Endodermal cell (in vitro differentiated cells): ENCODE measurements around the gene EFNB2. TPM values are rescaled to one million over a fixed set of nuclear protein-coding genes. Genes with fewer than 3 reads are reported as not detected.
A peak's percentile ranks its signal among the peaks of the same experiment; 100 is the strongest.

Source experiments
- DNase-seq: peaks from one replicate; pipeline ENCODE4 v3.0.0-alpha.2; 2017
- H3K27ac ChIP-seq: 2 replicates; pipeline ENCODE4 v1.5.1; 2013; ENCODE audit warnings: mild to moderate bottlenecking, low read depth, low read length, moderate library complexity
- H3K27me3 ChIP-seq: 2 replicates; pipeline ENCODE4 v1.6.1; 2013; ENCODE audit warnings: mild to moderate bottlenecking, low read length, moderate library complexity; ENCODE audit not compliant: insufficient read depth, control insufficient read depth, poor library complexity, severe bottlenecking
- H3K36me3 ChIP-seq: 2 replicates; pipeline ENCODE4 v1.7.0; 2013; ENCODE audit warnings: mild to moderate bottlenecking, low read length, moderate library complexity; ENCODE audit not compliant: control insufficient read depth, insufficient read depth
- H3K4me1 ChIP-seq: one replicate; pipeline ENCODE4 v1.7.0; 2013; ENCODE audit warnings: low read length; ENCODE audit not compliant: control insufficient read depth, insufficient read depth
- H3K4me3 ChIP-seq: 2 replicates; pipeline ENCODE4 v1.5.1; 2013; ENCODE audit warnings: mild to moderate bottlenecking, low read length, moderate library complexity
- H3K9ac ChIP-seq: 2 replicates; pipeline ENCODE4 v1.6.1; 2013; ENCODE audit warnings: mild to moderate bottlenecking, low read length, moderate library complexity; ENCODE audit not compliant: poor library complexity, severe bottlenecking; ENCODE audit errors: extremely low read depth
- H3K9me3 ChIP-seq: 2 replicates; pipeline ENCODE4 v1.6.1; 2013; ENCODE audit warnings: mild to moderate bottlenecking, low read length, moderate library complexity; ENCODE audit not compliant: control insufficient read depth
- H3K27ac Mint-ChIP-seq: 2 replicates; pipeline ENCODE4 v1.8.0; 2020; ENCODE audit warnings: mixed read lengths
- H3K27me3 Mint-ChIP-seq: 2 replicates; pipeline ENCODE4 v1.8.0; 2021; ENCODE audit warnings: mild to moderate bottlenecking, mixed read lengths; ENCODE audit not compliant: insufficient read depth
- H3K36me3 Mint-ChIP-seq: 2 replicates; pipeline ENCODE4 v1.8.0; 2020; ENCODE audit warnings: low read depth, mixed read lengths
- H3K4me1 Mint-ChIP-seq: 2 replicates; pipeline ENCODE4 v1.8.0; 2020; ENCODE audit warnings: mixed read lengths
- H3K4me3 Mint-ChIP-seq: 2 replicates; pipeline ENCODE4 v1.8.0; 2020; ENCODE audit warnings: mild to moderate bottlenecking, moderate library complexity, mixed read lengths
- H3K9me3 Mint-ChIP-seq: 2 replicates; pipeline ENCODE4 v1.8.0; 2020; ENCODE audit warnings: mild to moderate bottlenecking, mixed read lengths
- WGBS, 2 experiments: methylation state at CpG; one replicate each; pipeline versions ENCODE4 v1.1.5 to v1.1.7; 2013; ENCODE audit warnings: missing lambda C conversion rate in 2 of 2, mixed read lengths in 1 of 2; ENCODE audit not compliant: insufficient coverage in 1 of 2, insufficient read length in 1 of 2; 5-methylcytosine and 5-hydroxymethylcytosine counted together
- total RNA-seq, 2 donors: library from RNA; stranded (reverse); fragmentation: NEBNext Ultra II Directional in 1 of 2; extraction: Animal tissue kit (Norgen Biotek cat#: 25700) in 1 of 2; gene quantifications; 2 replicates in 1 of 2; 3 replicates in 1 of 2; pipeline ENCODE4 v1.2.1, GENCODE V29; 2021
- TF ChIP-seq, protein P1 (sequence below): fragments of 200-600 bp; sonication (generic); conservative IDR thresholded peaks from 2 replicates; pipeline ENCODE4 v1.5.0; 2021; ENCODE audit warnings: antibody characterized with exemption, mild to moderate bottlenecking

The EFNB2 gene
- total RNA-seq, 2 donors from 2014 or later, result 0.84 to 3.1 TPM

GRCh38 chr13:106561551-106562170 lies 26.2 kb upstream of the EFNB2 start:
- H3K36me3 ChIP-seq, result peaks cover 28% of the 10 kb centered on the region
- H3K4me1 ChIP-seq, result no peaks in the 10 kb centered on the region
- peaks cover 29% of the 10 kb centered on the region for H3K36me3 Mint-ChIP-seq
- peak overlapping the region; percentile 3 for H3K27ac ChIP-seq
- H3K4me3 Mint-ChIP-seq, result no peak overlapping the region
- H3K9me3 Mint-ChIP-seq, result no peaks in the 10 kb centered on the region
- TF ChIP-seq, protein P1, sequence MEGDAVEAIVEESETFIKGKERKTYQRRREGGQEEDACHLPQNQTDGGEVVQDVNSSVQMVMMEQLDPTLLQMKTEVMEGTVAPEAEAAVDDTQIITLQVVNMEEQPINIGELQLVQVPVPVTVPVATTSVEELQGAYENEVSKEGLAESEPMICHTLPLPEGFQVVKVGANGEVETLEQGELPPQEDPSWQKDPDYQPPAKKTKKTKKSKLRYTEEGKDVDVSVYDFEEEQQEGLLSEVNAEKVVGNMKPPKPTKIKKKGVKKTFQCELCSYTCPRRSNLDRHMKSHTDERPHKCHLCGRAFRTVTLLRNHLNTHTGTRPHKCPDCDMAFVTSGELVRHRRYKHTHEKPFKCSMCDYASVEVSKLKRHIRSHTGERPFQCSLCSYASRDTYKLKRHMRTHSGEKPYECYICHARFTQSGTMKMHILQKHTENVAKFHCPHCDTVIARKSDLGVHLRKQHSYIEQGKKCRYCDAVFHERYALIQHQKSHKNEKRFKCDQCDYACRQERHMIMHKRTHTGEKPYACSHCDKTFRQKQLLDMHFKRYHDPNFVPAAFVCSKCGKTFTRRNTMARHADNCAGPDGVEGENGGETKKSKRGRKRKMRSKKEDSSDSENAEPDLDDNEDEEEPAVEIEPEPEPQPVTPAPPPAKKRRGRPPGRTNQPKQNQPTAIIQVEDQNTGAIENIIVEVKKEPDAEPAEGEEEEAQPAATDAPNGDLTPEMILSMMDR, result no peak
- peak overlapping the region; percentile 24 for H3K4me3 ChIP-seq
- 62 to 79% methylated on average over 4 to 6 of the region's 6 CpGs for WGBS, 2 experiments
- no peaks in the 10 kb centered on the region for H3K27me3 ChIP-seq
- no peaks in the 10 kb centered on the region for H3K9me3 ChIP-seq
- peaks cover 49% of the 10 kb centered on the region for H3K4me1 Mint-ChIP-seq
- no peak overlapping the region for H3K27ac Mint-ChIP-seq
- no peak for DNase-seq
- H3K9ac ChIP-seq, result no peak overlapping the region
- no peaks in the 10 kb centered on the region for H3K27me3 Mint-ChIP-seq

DNA sequence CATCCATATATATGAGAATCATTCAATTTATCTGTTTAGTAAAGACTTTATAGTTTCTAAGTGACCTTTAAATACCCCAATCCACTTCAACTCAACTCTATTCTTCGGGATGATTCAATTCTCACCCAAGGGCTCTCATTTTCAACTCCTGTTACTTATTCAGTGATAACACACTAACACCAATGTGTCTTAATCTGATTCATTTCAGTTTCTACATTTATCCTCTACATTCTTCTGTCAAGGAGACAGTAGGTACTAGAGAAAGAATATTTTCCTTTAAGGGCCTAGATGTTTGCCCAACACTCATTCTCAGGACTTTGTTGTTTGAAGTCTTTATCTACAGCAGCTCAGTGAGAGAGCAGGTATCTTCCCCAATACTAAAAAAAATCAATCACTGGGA lies 25.4 kb upstream of the EFNB2 start:
- H3K27me3 Mint-ChIP-seq, result no peaks in the 10 kb centered on the region
- no peak overlapping the region for H3K4me3 Mint-ChIP-seq
- no peaks in the 10 kb centered on the region for H3K4me1 ChIP-seq
- 92 to 93% methylated on average over 1 of the region's 1 CpG for WGBS, 2 experiments
- peaks cover 37% of the 10 kb centered on the region for H3K36me3 ChIP-seq
- H3K27ac ChIP-seq, result no peak overlapping the region
- no peak overlapping the region for H3K27ac Mint-ChIP-seq
- TF ChIP-seq, protein P1, result no peak
- H3K9me3 ChIP-seq, result no peaks in the 10 kb centered on the region
- DNase-seq, result no peak
- no peaks in the 10 kb centered on the region for H3K9me3 Mint-ChIP-seq
- H3K36me3 Mint-ChIP-seq, result peaks cover 37% of the 10 kb centered on the region
- peaks cover 40% of the 10 kb centered on the region for H3K4me1 Mint-ChIP-seq
- H3K9ac ChIP-seq, result no peak overlapping the region
- H3K4me3 ChIP-seq, result peak overlapping the region; percentile 20
- no peaks in the 10 kb centered on the region for H3K27me3 ChIP-seq

- Mint-ChIP-seq H3K4me3 (no peak overlapping the region), H3K27ac (no peak overlapping the region), H3K27me3 (no peaks in the 10 kb centered on the region), H3K9me3 (no peaks in the 10 kb centered on the region), H3K36me3 (peaks cover 60% of the 10 kb centered on the region), H3K4me1 (peaks cover 18% of the 10 kb centered on the region)
- TF ChIP-seq, protein P1, result no peak
- Histone ChIP-seq H3K4me1 (no peaks in the 10 kb centered on the region), H3K9ac (no peak overlapping the region), H3K9me3 (no peaks in the 10 kb centered on the region), H3K27ac (no peak overlapping the region), H3K36me3 (peaks cover 60% of the 10 kb centered on the region), H3K4me3 (no peak overlapping the region), H3K27me3 (no peaks in the 10 kb centered on the region)
- no peak for DNase-seq
Observed at GRCh38 chr13:106558527-106558926, 23.1 kb upstream of the EFNB2 start.
